GM12878 (cell line): ENCODE measurements around the gene CILP2. TPM values are rescaled to one million over a fixed set of nuclear protein-coding genes. Genes with fewer than 3 reads are reported as not detected.

Source experiments
- ATAC-seq: fragments of 200-7000 bp; cut with Tn5 transposase; 3 replicates; pipeline ENCODE4 v1.9.1; 2020; ENCODE audit warnings: mild to moderate bottlenecking, moderate library complexity
- BruUV-seq: library from RNA; stranded (reverse); fragments of 400-500 nt; replicated peaks from 2 replicates; lab custom pipeline; 2021; lab: Mats Ljungman, UMichigan
- CTCF ChIA-PET: fragments of 300-600 bp; sonication (Branson Sonifier 250); formaldehyde crosslinking; extraction: SDS; loops from one replicate; lab custom pipeline; 2021; ENCODE audit warnings: inconsistent platforms; lab: Yijun Ruan, JAX
- POLR2A ChIA-PET: fragments of 350-600 bp; formaldehyde crosslinking; extraction: SDS; loops from one replicate; lab custom pipeline; 2021; ENCODE audit warnings: inconsistent platforms; lab: Charles Lee
- RAD21 ChIA-PET: fragments of 300-600 bp; sonication (Branson Sonifier 250); formaldehyde crosslinking; loops from one replicate; lab custom pipeline; 2023; ENCODE audit warnings: antibody characterized with exemption; ENCODE audit not compliant: unreplicated experiment; lab: Charles Lee
- SMC1A ChIA-PET: fragments of 300-600 bp; sonication (Branson Sonifier 250); formaldehyde crosslinking; loops from one replicate; lab custom pipeline; 2023; ENCODE audit not compliant: unreplicated experiment, uncharacterized antibody; lab: Charles Lee
- DNase-seq: peaks from one replicate; pipeline ENCODE4 v3.0.0-alpha.2; 2011; ENCODE audit warnings: low read depth, low spot score
- FAIRE-seq: peaks from 3 replicates; lab custom pipeline; 2011; peaks lifted over from hg19 to GRCh38; lab: Jason Lieb, UNC
- H2AFZ ChIP-seq: 2 replicates; pipeline ENCODE4 v1.6.0; 2011; ENCODE audit warnings: low read depth, low read length, control low read depth; ENCODE audit not compliant: control insufficient read depth
- H3K27ac ChIP-seq: 2 replicates; pipeline ENCODE4 v1.5.1; 2011; ENCODE audit warnings: control low read depth; ENCODE audit not compliant: control insufficient read depth, insufficient read depth
- H3K27me3 ChIP-seq, 2 experiments: replicated peaks in 1 of 2; 2 replicates each; pipeline versions ENCODE4 v1.6.0 to v1.6.1; 2011; ENCODE audit warnings: low read length in 1 of 2; ENCODE audit not compliant: control insufficient read depth in 2 of 2, insufficient read depth in 2 of 2
- H3K36me3 ChIP-seq, 2 experiments: 2 replicates each; pipeline ENCODE4 v1.5.1; 2011; ENCODE audit warnings: low read length in 1 of 2; ENCODE audit not compliant: control insufficient read depth in 2 of 2, insufficient read depth in 2 of 2
- H3K4me1 ChIP-seq: 2 replicates; pipeline ENCODE4 v1.6.1; 2011; ENCODE audit warnings: mild to moderate bottlenecking, low read length, moderate library complexity, mixed read lengths; ENCODE audit not compliant: control insufficient read depth, insufficient read depth
- H3K4me2 ChIP-seq: 2 replicates; pipeline ENCODE4 v1.6.0; 2011; ENCODE audit warnings: control low read depth; ENCODE audit not compliant: control insufficient read depth, insufficient read depth
- H3K4me3 ChIP-seq: fragments of 200-600 bp; sonication (generic); 2 replicates; pipeline ENCODE4 v1.5.1; 2016
- H3K79me2 ChIP-seq: 2 replicates; pipeline ENCODE4 v1.6.0; 2011; ENCODE audit warnings: low read length; ENCODE audit not compliant: control insufficient read depth, insufficient read depth
- H3K9ac ChIP-seq: 2 replicates; pipeline ENCODE4 v1.8.0; 2011; ENCODE audit warnings: low read length, control low read depth, mixed read lengths; ENCODE audit not compliant: control insufficient read depth, insufficient read depth
- H3K9me3 ChIP-seq: replicated peaks from 3 replicates; pipeline ENCODE4 v1.5.1; 2011; ENCODE audit warnings: mild to moderate bottlenecking, low read length; ENCODE audit not compliant: control insufficient read depth, insufficient read depth
- H4K20me1 ChIP-seq: 2 replicates; pipeline ENCODE4 v1.6.0; 2011; ENCODE audit not compliant: control insufficient read depth, insufficient read depth
- PKNOX1 ChIP-seq: fragments of 450-650 bp; IDR thresholded peaks from 2 replicates; pipeline ENCODE4 v1.6.1; 2016; ENCODE audit warnings: mild to moderate bottlenecking
- PRDM15 ChIP-seq: fragments of 450-650 bp; formaldehyde crosslinking; IDR thresholded peaks from 2 replicates; pipeline ENCODE4 v1.4.0; 2020; ENCODE audit warnings: mild to moderate bottlenecking, moderate library complexity
- TAF1 ChIP-seq: IDR thresholded peaks from 2 replicates; pipeline ENCODE4 v1.6.1; 2011; ENCODE audit warnings: mild to moderate bottlenecking, low read depth, low read length, borderline replicate concordance
- ZNF687 ChIP-seq: fragments of 450-650 bp; IDR thresholded peaks from 2 replicates; pipeline ENCODE4 v1.6.1; 2017; ENCODE audit warnings: mild to moderate bottlenecking, moderate library complexity
- WGBS: methylation state at CpG from one replicate; pipeline ENCODE4 v1.1.6; 2016; ENCODE audit warnings: low lambda C conversion rate; ENCODE audit not compliant: insufficient replicate concordance, insufficient coverage; ENCODE audit errors: missing lambda C conversion rate; 5-methylcytosine and 5-hydroxymethylcytosine counted together
- in situ Hi-C: fragments of 300-500 bp; cut with MboI; formaldehyde crosslinking; loops from 9 replicates; pipeline ENCODE4 v1.14.3; 2018; ENCODE audit warnings: mixed read lengths
- intact Hi-C: fragments of 100-400 bp; cut with micrococcal nuclease; formaldehyde crosslinking; loops from one replicate; pipeline ENCODE4 v1.14.2; 2022; ENCODE audit not compliant: unreplicated experiment
- polyA plus RNA-seq, 11 experiments: library from polyadenylated mRNA; depleted of rRNA in 4 of 11; unstranded in 6 of 11; stranded (reverse) in 5 of 11; fragments of >200 nt; fragmentation: Nextera tagmentation in 4 of 11; fragmentation: Illumina TruSeq in 1 of 11; extraction: Ambion mirVana in 4 of 11; extraction: Trizol in 1 of 11; gene quantifications; 1 replicate in 1 of 11; 2 replicates in 10 of 11; pipeline versions ENCODE4 v1.2.1 to v1.2.3, GENCODE V29; 2011 to 2016; ENCODE audit warnings: inconsistent platforms in 2 of 11, missing spikeins in 2 of 11, low read depth in 1 of 11
- total RNA-seq, 4 experiments: library from RNA; depleted of rRNA in 3 of 4; stranded (reverse); fragments of >200 nt in 3 of 4; fragmentation: Illumina TruSeq in 1 of 4; extraction: Trizol in 1 of 4; gene quantifications; 2 replicates each; pipeline versions ENCODE4 v1.2.1 to v1.2.3, GENCODE V29; 2013 to 2021

The CILP2 gene
- total and polyA plus RNA-seq, 10 of the 15 experiments (the other 5 are each of a cell fraction or from before 2014, with no cell fraction given), result 0.05 to 0.08 (median 0.06) TPM; not detected in 6

- TF ChIP-seq PRDM15 (CRISPR knock-in tag) (no peak), TAF1 (no peak)
Observed at GRCh38 chr19:19502808-19503602, 35.1 kb upstream of the CILP2 start (continued).

- DNase-seq (no peak), ATAC-seq (no peak), FAIRE-seq (no peak)
- Histone ChIP-seq H3K4me2 (no peak overlapping the region), H3K36me3 (peaks cover 29 to 35% of the 10 kb centered on the region in 2 experiments), H3K9me3 (no peaks in the 10 kb centered on the region), H3K9ac (no peak overlapping the region), H3K27ac (no peak overlapping the region), H3K4me3 (no peak overlapping the region), H3K27me3 (no peaks in the 10 kb centered on the region), H3K4me1 (no peaks in the 10 kb centered on the region), H4K20me1 (no peaks in the 10 kb centered on the region), H3K79me2 (no peaks in the 10 kb centered on the region), H2AFZ (no peak overlapping the region)
- intact Hi-C loops (no loop called here), in situ Hi-C loops (no loop called here)
- CTCF ChIA-PET, result no interaction called here
- POLR2A ChIA-PET, result interaction anchor here (0.6 to 0.7 kb wide), 2 partner anchors 11 to 29 kb away, joined by 4 to 6 read pairs; no protein-coding TSS in a partner anchor
- RAD21 ChIA-PET, result no interaction called here
- 94% methylated on average over 23 of the region's 23 CpGs for WGBS
- BruUV-seq, result no TSS peak
- SMC1A ChIA-PET, result interaction anchor here (1.4 kb wide), 1 partner anchor 11 kb away, joined by 4 read pairs; the partner anchor contains the start of genes NDUFA13 and TSSK6
- TF ChIP-seq PKNOX1 (no peak), ZNF687 (no peak)
Observed at GRCh38 chr19:19504754-19505668, 33.1 kb upstream of the CILP2 start.
